Endothelial cell (in vitro differentiated cells): Measurements from ENCODE around the gene LRRC4. TPM values are rescaled to one million over a fixed set of nuclear protein-coding genes. Genes with fewer than 3 reads are reported as not detected.

ENCODE experiments used
- DNase-seq: peaks from one replicate; pipeline ENCODE4 v3.0.0; 2021; ENCODE audit warnings: low spot score
- H3K27ac Mint-ChIP-seq: one replicate; pipeline ENCODE4 v1.8.0; 2021; ENCODE audit warnings: mixed read lengths, inconsistent platforms; ENCODE audit not compliant: unreplicated experiment
- H3K27me3 Mint-ChIP-seq: one replicate; pipeline ENCODE4 v1.8.0; 2021; ENCODE audit warnings: mild to moderate bottlenecking, moderate library complexity, mixed read lengths, inconsistent platforms; ENCODE audit not compliant: unreplicated experiment
- H3K36me3 Mint-ChIP-seq: one replicate; pipeline ENCODE4 v1.8.0; 2021; ENCODE audit warnings: mild to moderate bottlenecking, low read depth, mixed read lengths, inconsistent platforms; ENCODE audit not compliant: unreplicated experiment
- H3K4me1 Mint-ChIP-seq: one replicate; pipeline ENCODE4 v1.8.0; 2021; ENCODE audit warnings: mild to moderate bottlenecking, mixed read lengths, inconsistent platforms; ENCODE audit not compliant: unreplicated experiment
- H3K4me3 Mint-ChIP-seq: one replicate; pipeline ENCODE4 v1.8.0; 2021; ENCODE audit warnings: mild to moderate bottlenecking, mixed read lengths, inconsistent platforms; ENCODE audit not compliant: unreplicated experiment
- H3K9me3 Mint-ChIP-seq: one replicate; pipeline ENCODE4 v1.8.0; 2021; ENCODE audit warnings: mixed read lengths, inconsistent platforms; ENCODE audit not compliant: unreplicated experiment
- CTCF ChIP-seq: fragments of 200-600 bp; sonication (generic); IDR thresholded peaks from one replicate; pipeline ENCODE4 v1.5.0; 2021; ENCODE audit warnings: antibody characterized with exemption; ENCODE audit not compliant: unreplicated experiment
- total RNA-seq: library from RNA; stranded (reverse); fragmentation: NEBNext Ultra II Directional; extraction: Animal tissue kit (Norgen Biotek cat#: 25700); gene quantifications from one replicate; pipeline ENCODE4 v1.2.1, GENCODE V29; 2021; ENCODE audit not compliant: unreplicated experiment

Gene LRRC4
- total RNA-seq, 1 donor from 2014 or later = 297 TPM

DNA sequence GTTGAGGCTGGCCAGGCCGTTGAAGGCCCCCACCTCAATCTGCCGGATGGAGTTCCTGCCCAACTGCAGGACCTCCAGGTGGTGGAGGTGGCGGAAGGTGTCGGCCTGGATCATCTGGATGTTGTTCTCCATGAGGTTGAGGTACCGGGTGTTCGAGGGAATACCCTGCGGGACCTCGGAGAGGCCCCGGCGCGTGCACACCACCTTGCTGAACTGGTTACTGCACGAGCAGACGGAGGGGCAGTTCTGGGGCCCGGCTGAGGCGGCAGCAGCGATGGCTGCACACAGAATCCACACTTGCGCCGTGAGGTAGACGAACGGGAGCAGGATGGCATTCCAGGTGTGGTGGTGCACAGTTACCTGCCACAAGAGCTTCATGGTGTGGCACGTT, 979 bp downstream of the LRRC4 start:
- no peak for TF ChIP-seq CTCF
- no peak for DNase-seq
- Mint-ChIP-seq H3K4me3 (peak overlapping the region; percentile 94), H3K27ac (peak overlapping the region; percentile 85), H3K36me3 (peaks cover 53% of the 10 kb centered on the region), H3K4me1 (peaks cover 50% of the 10 kb centered on the region), H3K27me3 (peaks cover 24% of the 10 kb centered on the region), H3K9me3 (no peaks in the 10 kb centered on the region)

GRCh38 chr7:128029405-128029995, 1.7 kb downstream of the LRRC4 start:
- Mint-ChIP-seq H3K4me3 (peak overlapping the region; percentile 94), H3K27ac (peak overlapping the region; percentile 82), H3K9me3 (no peaks in the 10 kb centered on the region), H3K4me1 (peaks cover 51% of the 10 kb centered on the region), H3K36me3 (peaks cover 50% of the 10 kb centered on the region), H3K27me3 (peaks cover 24% of the 10 kb centered on the region)
- DNase-seq = no peak
- no peak for TF ChIP-seq CTCF

GRCh38 chr7:128027485-128027980, 3.7 kb downstream of the LRRC4 start:
- H3K9me3 Mint-ChIP-seq = no peaks in the 10 kb centered on the region

GRCh38 chr7:128026551-128026950, 4.7 kb downstream of the LRRC4 start:
- Mint-ChIP-seq H3K27ac (no peak overlapping the region), H3K4me3 (peak overlapping the region; percentile 94), H3K36me3 (peaks cover 65% of the 10 kb centered on the region), H3K27me3 (peaks cover 30% of the 10 kb centered on the region), H3K9me3 (no peaks in the 10 kb centered on the region), H3K4me1 (peaks cover 65% of the 10 kb centered on the region)
- no peak for TF ChIP-seq CTCF
- DNase-seq = no peak

More at GRCh38 chr7:128027485-128027980, 3.7 kb downstream of the LRRC4 start:
- H3K4me3 Mint-ChIP-seq = peak overlapping the region; percentile 94
- H3K4me1 Mint-ChIP-seq = peaks cover 58% of the 10 kb centered on the region
- H3K36me3 Mint-ChIP-seq = peaks cover 63% of the 10 kb centered on the region
- no peak for DNase-seq
- no peak for TF ChIP-seq CTCF
- H3K27ac Mint-ChIP-seq = peak overlapping the region; percentile 20
- peaks cover 27% of the 10 kb centered on the region for H3K27me3 Mint-ChIP-seq

DNA sequence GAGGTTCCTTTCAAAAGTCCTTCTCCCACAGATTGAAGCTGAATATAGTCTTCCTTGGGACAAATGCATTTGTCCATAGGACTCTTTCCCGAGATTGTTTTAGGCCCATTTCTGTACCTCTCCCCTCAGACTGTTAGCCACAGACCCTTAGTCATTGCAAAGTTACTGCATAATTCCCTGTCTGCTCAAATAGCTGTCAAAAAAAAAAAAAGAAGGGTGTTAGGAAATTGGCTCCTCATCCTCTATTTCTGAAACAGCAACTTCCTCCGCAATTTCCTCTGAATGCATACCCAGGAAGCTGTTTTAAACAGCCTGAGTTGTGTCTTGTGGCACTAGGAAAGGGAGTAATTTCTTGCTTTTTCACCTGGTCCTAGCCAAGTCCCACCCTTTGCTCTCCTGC, 5.4 kb downstream of the LRRC4 start:
- Mint-ChIP-seq H3K4me1 (peaks cover 73% of the 10 kb centered on the region), H3K36me3 (peaks cover 72% of the 10 kb centered on the region), H3K9me3 (no peaks in the 10 kb centered on the region), H3K27me3 (peaks cover 34% of the 10 kb centered on the region), H3K27ac (peak overlapping the region; percentile 16), H3K4me3 (peak overlapping the region; percentile 94)
- TF ChIP-seq CTCF = no peak
- DNase-seq = no peak
